Tibial nerve (tissue), 4 donors: ENCODE measurements around the gene ROBO2. TPM values are rescaled to one million over a fixed set of nuclear protein-coding genes. Genes with fewer than 3 reads are reported as not detected.

Experiments
- DNase-seq, 2 donors: peaks; one replicate each; pipeline ENCODE4 v3.0.0-alpha.2; 2019; ENCODE audit warnings: low spot score in 2 of 2
- H3K27ac ChIP-seq, 4 donors: fragments of 200-600 bp; sonication (generic) in 3 of 4; one replicate each; pipeline ENCODE4 v1.5.1; 2017 to 2019; ENCODE audit warnings: mild to moderate bottlenecking in 1 of 4
- H3K27me3 ChIP-seq, 2 donors: fragments of 200-600 bp; sonication (generic) in 1 of 2; one replicate each; pipeline versions ENCODE4 v1.5.1 to v1.6.0; 2017 to 2019
- H3K36me3 ChIP-seq, 3 donors: fragments of 200-600 bp; sonication (generic); one replicate each; pipeline ENCODE4 v1.5.1; 2018 to 2019
- H3K4me1 ChIP-seq, 4 donors: fragments of 200-600 bp; sonication (generic) in 3 of 4; one replicate each; pipeline ENCODE4 v1.5.1; 2017 to 2019
- H3K4me3 ChIP-seq, 4 donors: fragments of 200-600 bp; sonication (generic) in 3 of 4; one replicate each; pipeline ENCODE4 v1.5.1; 2017 to 2019; ENCODE audit warnings: mild to moderate bottlenecking in 1 of 4, moderate library complexity in 1 of 4
- H3K9me3 ChIP-seq, 4 donors: fragments of 200-600 bp; sonication (generic) in 3 of 4; one replicate each; pipeline ENCODE4 v1.5.1; 2017 to 2019
- EP300 ChIP-seq, 2 donors: sonication (generic); formaldehyde crosslinking; IDR thresholded peaks; one replicate each; pipeline ENCODE4 v1.6.1; 2017; ENCODE audit warnings: antibody characterized with exemption in 2 of 2, mild to moderate bottlenecking in 1 of 2
- POLR2A ChIP-seq, 2 donors: fragments of 450-650 bp; IDR thresholded peaks; one replicate each; pipeline ENCODE4 v1.6.1; 2017; ENCODE audit warnings: antibody characterized with exemption in 2 of 2, mild to moderate bottlenecking in 2 of 2, moderate library complexity in 2 of 2
- WGBS, 2 donors: methylation state at CpG; one replicate each; pipeline ENCODE4 v1.1.5; 2018; 5-methylcytosine and 5-hydroxymethylcytosine counted together
- total RNA-seq, 4 donors: library from RNA; depleted of rRNA; stranded (reverse); fragments of >200 nt; gene quantifications; one replicate each; pipeline ENCODE4 v1.1.0, GENCODE V29; 2016
- TF ChIP-seq, protein P1 (sequence below), 5 experiments: fragments of 200-600 bp in 3 of 5; fragments of 450-650 bp in 2 of 5; sonication (generic) in 3 of 5; IDR thresholded peaks; one replicate each; pipeline ENCODE4 v1.5.1; 2016 to 2019; ENCODE audit warnings: antibody characterized with exemption in 5 of 5, mild to moderate bottlenecking in 3 of 5, moderate library complexity in 2 of 5

Gene ROBO2
- total RNA-seq, 4 donors from 2014 or later = 0.30 to 4.4 (median 1.9) TPM

DNA sequence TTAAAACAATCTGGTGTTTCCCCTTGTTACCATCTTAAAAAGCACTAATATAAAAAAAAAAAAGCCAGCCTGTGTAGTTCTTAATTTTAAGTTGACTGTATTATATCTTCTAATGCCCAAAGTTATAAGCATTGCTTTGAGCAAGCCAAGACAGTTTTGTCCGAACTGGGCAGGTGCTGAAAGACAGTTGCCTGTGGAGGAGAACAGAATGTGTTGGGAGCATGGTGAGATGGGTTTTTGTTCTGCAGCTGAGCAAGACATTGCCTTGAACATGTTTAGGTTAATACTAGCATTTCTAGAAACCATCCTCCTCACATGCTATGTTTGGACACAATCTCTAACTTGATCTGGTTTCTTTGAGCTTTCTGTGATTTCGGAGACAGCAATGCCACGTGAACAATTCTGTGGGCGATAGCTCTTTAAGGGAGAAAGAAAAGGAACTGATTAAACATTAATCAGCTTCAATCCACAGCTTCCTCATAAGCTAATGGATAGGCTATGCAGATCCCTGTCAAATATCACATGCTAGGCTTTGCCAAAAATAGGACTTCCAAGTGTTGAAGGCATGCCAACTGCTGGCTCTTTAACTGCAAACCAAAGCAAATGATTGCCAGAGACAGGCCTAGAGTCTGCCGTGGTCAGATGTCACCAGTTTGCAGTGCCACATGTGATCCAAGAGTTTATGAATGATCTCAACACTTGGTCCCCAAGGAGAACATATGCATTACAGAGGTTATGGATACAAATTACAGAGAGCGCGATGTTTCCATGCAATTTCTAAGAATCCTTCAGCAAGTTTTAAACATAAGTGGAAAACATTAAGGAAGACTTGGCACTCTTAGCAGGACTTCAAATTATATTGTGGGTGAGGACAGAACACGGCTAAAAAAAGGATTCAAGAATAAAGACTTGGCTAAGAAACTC is 428.1 kb downstream of the ROBO2 start:
- Histone ChIP-seq H3K4me1 (peaks cover 0 to 12% (median 0%) of the 10 kb centered on the region in 4 donors), H3K9me3 (no peaks in the 10 kb centered on the region), H3K4me3 (no peak overlapping the region), H3K36me3 (no peaks in the 10 kb centered on the region), H3K27ac (no peak overlapping the region), H3K27me3 (no peaks in the 10 kb centered on the region)
- no peak for TF ChIP-seq POLR2A (IDR thresholded peaks at IDR 0.05)
- TF ChIP-seq EP300 (IDR thresholded peaks at IDR 0.05) = no peak
- TF ChIP-seq, protein P1, sequence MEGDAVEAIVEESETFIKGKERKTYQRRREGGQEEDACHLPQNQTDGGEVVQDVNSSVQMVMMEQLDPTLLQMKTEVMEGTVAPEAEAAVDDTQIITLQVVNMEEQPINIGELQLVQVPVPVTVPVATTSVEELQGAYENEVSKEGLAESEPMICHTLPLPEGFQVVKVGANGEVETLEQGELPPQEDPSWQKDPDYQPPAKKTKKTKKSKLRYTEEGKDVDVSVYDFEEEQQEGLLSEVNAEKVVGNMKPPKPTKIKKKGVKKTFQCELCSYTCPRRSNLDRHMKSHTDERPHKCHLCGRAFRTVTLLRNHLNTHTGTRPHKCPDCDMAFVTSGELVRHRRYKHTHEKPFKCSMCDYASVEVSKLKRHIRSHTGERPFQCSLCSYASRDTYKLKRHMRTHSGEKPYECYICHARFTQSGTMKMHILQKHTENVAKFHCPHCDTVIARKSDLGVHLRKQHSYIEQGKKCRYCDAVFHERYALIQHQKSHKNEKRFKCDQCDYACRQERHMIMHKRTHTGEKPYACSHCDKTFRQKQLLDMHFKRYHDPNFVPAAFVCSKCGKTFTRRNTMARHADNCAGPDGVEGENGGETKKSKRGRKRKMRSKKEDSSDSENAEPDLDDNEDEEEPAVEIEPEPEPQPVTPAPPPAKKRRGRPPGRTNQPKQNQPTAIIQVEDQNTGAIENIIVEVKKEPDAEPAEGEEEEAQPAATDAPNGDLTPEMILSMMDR (IDR thresholded peaks at IDR 0.05) = no peak
- WGBS, 2 donors = 56% methylated on average over 8 of the region's 8 CpGs
- peak in 1 of 2 donors; percentile 12 for DNase-seq

DNA sequence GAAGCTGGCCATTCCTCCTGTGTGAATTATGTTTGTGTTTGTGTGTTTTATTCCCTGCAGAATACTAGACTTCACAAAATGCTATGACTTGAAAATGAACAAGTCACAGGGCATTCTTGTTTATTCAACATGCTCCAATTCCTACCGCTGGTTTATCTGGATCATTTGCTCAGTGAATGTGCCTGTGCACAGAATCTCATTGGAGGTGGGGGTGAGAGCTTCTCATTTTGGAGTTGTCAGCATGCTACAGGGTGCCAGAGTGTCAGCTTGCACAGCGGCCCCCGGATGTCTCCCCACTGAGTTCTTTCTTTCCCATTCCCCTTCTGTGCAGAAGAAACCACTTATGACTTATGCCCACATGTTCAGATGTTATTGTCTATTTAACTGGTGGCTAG is 428.7 kb downstream of the ROBO2 start:
- Histone ChIP-seq H3K4me3 (no peak overlapping the region), H3K9me3 (no peaks in the 10 kb centered on the region), H3K27ac (no peak overlapping the region), H3K27me3 (no peaks in the 10 kb centered on the region), H3K36me3 (no peaks in the 10 kb centered on the region), H3K4me1 (peaks cover 0 to 12% (median 0%) of the 10 kb centered on the region in 4 donors)
- WGBS, 2 donors = 49 to 51% methylated on average over 3 of the region's 3 CpGs
- TF ChIP-seq EP300 (IDR thresholded peaks at IDR 0.05) = no peak
- TF ChIP-seq, protein P1 (IDR thresholded peaks at IDR 0.05) = no peak
- TF ChIP-seq POLR2A (IDR thresholded peaks at IDR 0.05) = no peak
- DNase-seq = no peak

DNA sequence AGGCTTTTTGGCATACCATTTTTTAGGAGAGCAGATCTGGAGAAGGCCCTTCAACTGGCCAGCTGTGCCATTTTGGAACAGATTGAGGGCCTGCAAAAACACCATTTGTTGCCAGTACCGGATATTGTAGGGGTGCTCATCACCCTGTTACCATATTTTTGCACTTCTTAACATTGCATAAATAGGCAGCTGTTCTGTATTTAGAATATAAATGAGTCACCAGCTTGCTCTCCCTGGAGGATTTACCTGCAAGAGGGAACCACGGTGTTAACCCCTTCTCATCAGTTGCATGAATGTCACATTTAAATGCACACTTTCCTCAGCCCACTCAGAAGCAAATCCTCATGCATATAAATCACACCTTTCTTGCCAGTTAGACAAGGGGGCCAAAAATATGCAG is 435.6 kb downstream of the ROBO2 start:
- Histone ChIP-seq H3K4me1 (no peaks in the 10 kb centered on the region), H3K27ac (no peak overlapping the region), H3K27me3 (no peaks in the 10 kb centered on the region), H3K4me3 (no peak overlapping the region), H3K9me3 (no peaks in the 10 kb centered on the region), H3K36me3 (no peaks in the 10 kb centered on the region)
- TF ChIP-seq EP300 (IDR thresholded peaks at IDR 0.05) (no peak), POLR2A (IDR thresholded peaks at IDR 0.05) (no peak)
- TF ChIP-seq, protein P1 (IDR thresholded peaks at IDR 0.05) = no peak
- no peak for DNase-seq
- WGBS, 2 donors = 34 to 35% methylated on average over 2 of the region's 2 CpGs

GRCh38 chr3:77479021-77479420 is 439.1 kb downstream of the ROBO2 start:
- H3K4me1 ChIP-seq = no peaks in the 10 kb centered on the region

DNA sequence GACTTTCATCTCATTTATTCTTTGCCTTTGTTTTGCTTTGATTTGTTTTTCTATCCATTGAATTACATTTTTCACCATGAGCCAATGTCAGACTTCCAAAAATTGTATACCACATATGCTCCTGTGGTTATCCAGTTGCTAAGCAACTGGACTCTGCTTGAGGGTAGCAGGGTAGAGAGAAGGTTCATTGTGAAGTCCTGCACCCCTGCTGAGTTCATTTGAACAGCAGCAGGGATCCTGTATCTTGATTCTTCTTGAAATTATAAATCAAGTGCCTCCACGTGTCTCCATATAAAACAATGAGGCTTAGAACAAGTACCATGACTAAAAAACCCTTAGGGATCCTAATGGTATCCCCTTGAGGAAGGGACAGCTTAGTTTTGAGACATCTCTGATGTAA is 449.3 kb downstream of the ROBO2 start:
- TF ChIP-seq POLR2A (IDR thresholded peaks at IDR 0.05) = no peak
- TF ChIP-seq EP300 (IDR thresholded peaks at IDR 0.05) = no peak
- TF ChIP-seq, protein P1 (IDR thresholded peaks at IDR 0.05) = no peak
- no peak for DNase-seq
- no peaks in the 10 kb centered on the region for H3K27me3 ChIP-seq
- H3K4me1 ChIP-seq = no peaks in the 10 kb centered on the region
- H3K9me3 ChIP-seq = peaks cover 0 to 8% (median 1%) of the 10 kb centered on the region in 4 donors
- WGBS, 2 donors = 18 to 39% methylated on average over 1 of the region's 1 CpG
- no peaks in the 10 kb centered on the region for H3K36me3 ChIP-seq
- no peak overlapping the region for H3K27ac ChIP-seq
- no peak overlapping the region for H3K4me3 ChIP-seq

More at GRCh38 chr3:77479021-77479420, 439.1 kb downstream of the ROBO2 start:
- no peaks in the 10 kb centered on the region for H3K9me3 ChIP-seq
- DNase-seq = no peak
- H3K36me3 ChIP-seq = no peaks in the 10 kb centered on the region
- no peak overlapping the region for H3K27ac ChIP-seq
- no peak overlapping the region for H3K4me3 ChIP-seq
- TF ChIP-seq, protein P1 (IDR thresholded peaks at IDR 0.05) = no peak
- TF ChIP-seq EP300 (IDR thresholded peaks at IDR 0.05) (no peak), POLR2A (IDR thresholded peaks at IDR 0.05) (no peak)
- H3K27me3 ChIP-seq = no peaks in the 10 kb centered on the region
